ENCODE measurements around the gene KIF13A. TPM values are rescaled to one million over a fixed set of nuclear protein-coding genes. Genes with fewer than 3 reads are reported as not detected.

Gene KIF13A
- total RNA-seq, 1 donor from 2014 or later = 34.4 TPM

- TF ChIP-seq CTCF (conservative IDR thresholded peaks at IDR 0.05) = no peak
- Mint-ChIP-seq H3K27ac (ENCODE audit: unreplicated experiment) (no peak overlapping the region), H3K9me3 (no peaks in the 10 kb centered on the region), H3K36me3 (ENCODE audit: low read depth) (peaks cover 8% of the 10 kb centered on the region), H3K4me1 (no peaks in the 10 kb centered on the region), H3K4me3 (no peak overlapping the region), H3K27me3 (ENCODE audit: low read depth) (no peaks in the 10 kb centered on the region)
- DNase-seq (ENCODE audit: low read depth, low spot score) = no peak
These were observed 167.4 kb downstream of the KIF13A start for GRCh38 chr6:17820055-17820454.

- Mint-ChIP-seq H3K36me3 (ENCODE audit: low read depth) (peaks cover 9% of the 10 kb centered on the region), H3K27ac (ENCODE audit: unreplicated experiment) (no peak overlapping the region), H3K4me3 (no peak overlapping the region), H3K9me3 (no peaks in the 10 kb centered on the region), H3K27me3 (ENCODE audit: low read depth) (no peaks in the 10 kb centered on the region), H3K4me1 (no peaks in the 10 kb centered on the region)
- no peak for DNase-seq (ENCODE audit: low read depth, low spot score)
- no peak for TF ChIP-seq CTCF (conservative IDR thresholded peaks at IDR 0.05)
These were observed 169.7 kb downstream of the KIF13A start for GRCh38 chr6:17817763-17818162.

GRCh38 chr6:17816921-17817611 is 170.4 kb downstream of the KIF13A start:
- Mint-ChIP-seq H3K9me3 (no peaks in the 10 kb centered on the region), H3K36me3 (ENCODE audit: low read depth) (peaks cover 16% of the 10 kb centered on the region), H3K27me3 (ENCODE audit: low read depth) (no peaks in the 10 kb centered on the region), H3K4me3 (no peak overlapping the region), H3K4me1 (no peaks in the 10 kb centered on the region), H3K27ac (ENCODE audit: unreplicated experiment) (peak overlapping the region; percentile 68)
- peak; percentile 15 for TF ChIP-seq CTCF (conservative IDR thresholded peaks at IDR 0.05)
- no peak for DNase-seq (ENCODE audit: low read depth, low spot score)

GRCh38 chr6:17813542-17813941 is 173.9 kb downstream of the KIF13A start:
- TF ChIP-seq CTCF (conservative IDR thresholded peaks at IDR 0.05) = no peak
- H3K4me1 Mint-ChIP-seq = no peaks in the 10 kb centered on the region
- no peaks in the 10 kb centered on the region for H3K27me3 Mint-ChIP-seq (ENCODE audit: low read depth)
- no peak overlapping the region for H3K27ac Mint-ChIP-seq (ENCODE audit: unreplicated experiment)
- H3K9me3 Mint-ChIP-seq = no peaks in the 10 kb centered on the region
- H3K4me3 Mint-ChIP-seq = no peak overlapping the region
- peaks cover 18% of the 10 kb centered on the region for H3K36me3 Mint-ChIP-seq (ENCODE audit: low read depth)
- DNase-seq (ENCODE audit: low read depth, low spot score) = no peak

GRCh38 chr6:17812311-17812710 is 175.1 kb downstream of the KIF13A start:
- Mint-ChIP-seq H3K27ac (ENCODE audit: unreplicated experiment) (no peak overlapping the region), H3K36me3 (ENCODE audit: low read depth) (peaks cover 25% of the 10 kb centered on the region), H3K27me3 (ENCODE audit: low read depth) (no peaks in the 10 kb centered on the region), H3K4me3 (no peak overlapping the region), H3K4me1 (no peaks in the 10 kb centered on the region), H3K9me3 (no peaks in the 10 kb centered on the region)
- no peak for DNase-seq (ENCODE audit: low read depth, low spot score)
- no peak for TF ChIP-seq CTCF (conservative IDR thresholded peaks at IDR 0.05)

All from neural crest cell (in vitro differentiated cells).